CD4-positive, CD25-positive, alpha-beta regulatory T cell (primary cell): ENCODE data around the gene HAVCR1. TPM values are rescaled to one million over a fixed set of nuclear protein-coding genes. Genes with fewer than 3 reads are reported as not detected.
"Not testable (repeated sequence)": the region's sequence is repeated elsewhere in the genome, so short reads cannot be mapped to it uniquely, and the experiment has no call there.

Experiments
- ATAC-seq, 2 donors: fragments of 150-1000 bp; cut with Tn5 transposase; one replicate each; pipeline ENCODE4 v1.10.0; 2021; ENCODE audit warnings: low read depth in 2 of 2, moderate number of reproducible peaks in 2 of 2, moderate library complexity in 1 of 2
- DNase-seq, 3 donors: peaks; one replicate each; pipeline versions ENCODE4 v3.0.0 to v3.0.0-alpha.2; 2012 to 2022; ENCODE audit warnings: mixed read lengths in 1 of 3
- H3K27ac ChIP-seq: one replicate; pipeline ENCODE4 v1.7.0; 2013; ENCODE audit warnings: mild to moderate bottlenecking, low read length; ENCODE audit not compliant: insufficient read depth, poor library complexity, severe bottlenecking
- H3K27me3 ChIP-seq: one replicate; pipeline ENCODE4 v1.7.0; 2013; ENCODE audit warnings: low read length; ENCODE audit not compliant: control insufficient read depth, insufficient read depth
- H3K36me3 ChIP-seq: one replicate; pipeline ENCODE4 v1.7.0; 2013; ENCODE audit warnings: mild to moderate bottlenecking, low read length, moderate library complexity; ENCODE audit not compliant: control insufficient read depth, insufficient read depth
- H3K4me1 ChIP-seq: 2 replicates; pipeline ENCODE4 v1.7.0; 2013; ENCODE audit warnings: mild to moderate bottlenecking, low read length; ENCODE audit not compliant: insufficient read depth, control insufficient read depth, poor library complexity, severe bottlenecking
- H3K4me3 ChIP-seq: one replicate; pipeline ENCODE4 v1.7.0; 2013; ENCODE audit warnings: low read depth, mild to moderate bottlenecking, low read length, moderate library complexity
- H3K9me3 ChIP-seq, 2 experiments: 1 replicate in 1 of 2; 2 replicates in 1 of 2; pipeline ENCODE4 v1.7.0; 2013; ENCODE audit warnings: low read length in 2 of 2, mild to moderate bottlenecking in 1 of 2, moderate library complexity in 1 of 2; ENCODE audit not compliant: control insufficient read depth in 2 of 2
- H3K27ac Mint-ChIP-seq, 3 donors: one replicate each; pipeline ENCODE4 v1.8.0; 2020 to 2022; ENCODE audit warnings: mild to moderate bottlenecking in 3 of 3, mixed read lengths in 3 of 3, moderate library complexity in 2 of 3
- H3K27me3 Mint-ChIP-seq: one replicate; pipeline ENCODE4 v1.8.0; 2022; ENCODE audit warnings: mild to moderate bottlenecking, mixed read lengths
- H3K36me3 Mint-ChIP-seq: one replicate; pipeline ENCODE4 v1.8.0; 2020; ENCODE audit warnings: mixed read lengths
- H3K4me1 Mint-ChIP-seq, 4 donors: one replicate each; pipeline ENCODE4 v1.8.0; 2020 to 2022; ENCODE audit warnings: mixed read lengths in 4 of 4, mild to moderate bottlenecking in 1 of 4
- H3K4me3 Mint-ChIP-seq, 4 donors: one replicate each; pipeline ENCODE4 v1.8.0; 2020 to 2022; ENCODE audit warnings: mild to moderate bottlenecking in 4 of 4, mixed read lengths in 4 of 4, moderate library complexity in 3 of 4
- H3K9me3 Mint-ChIP-seq, 7 donors: one replicate each; pipeline ENCODE4 v1.8.0; 2020 to 2022; ENCODE audit warnings: mixed read lengths in 7 of 7, mild to moderate bottlenecking in 3 of 7, moderate library complexity in 2 of 7
- polyA plus RNA-seq, 4 donors: library from polyadenylated mRNA; unstranded; fragments of 300-500 nt; fragmentation: Illumina TruSeq; gene quantifications; one replicate each; pipeline ENCODE4 v1.2.3, GENCODE V29; 2021
- total RNA-seq: library from RNA; stranded (reverse); gene quantifications from one replicate; pipeline ENCODE4 v1.2.3, GENCODE V29; 2022

Gene HAVCR1
- total and polyA plus RNA-seq, 5 donors from 2014 or later = 1.7 to 8.2 (median 5.5) TPM

GRCh38 chr5:157020511-157021222, 38.2 kb downstream of the HAVCR1 start:
- Mint-ChIP-seq H3K27ac (no peak overlapping the region), H3K27me3 (peaks cover 11% of the 10 kb centered on the region), H3K36me3 (peaks cover 19% of the 10 kb centered on the region), H3K4me3 (no peak overlapping the region), H3K9me3 (peaks cover 0 to 12% (median 0%) of the 10 kb centered on the region in 7 donors), H3K4me1 (peaks cover 6 to 26% (median 13%) of the 10 kb centered on the region in 4 donors)
- H3K4me1 ChIP-seq = peaks cover 13% of the 10 kb centered on the region
- no peak overlapping the region for H3K27ac ChIP-seq
- H3K36me3 ChIP-seq = no peaks in the 10 kb centered on the region
- ATAC-seq (no peak), DNase-seq (no peak)
- peaks cover 2% of the 10 kb centered on the region for H3K27me3 ChIP-seq
- H3K9me3 ChIP-seq = peaks cover 0 to 3% of the 10 kb centered on the region in 2 experiments
- no peak overlapping the region for H3K4me3 ChIP-seq

GRCh38 chr5:157020002-157020401, 38.9 kb downstream of the HAVCR1 start:
- H3K27me3 Mint-ChIP-seq = peaks cover 11% of the 10 kb centered on the region
- no peak overlapping the region for H3K4me3 Mint-ChIP-seq
- Histone ChIP-seq H3K27ac (no peak overlapping the region), H3K27me3 (peaks cover 2% of the 10 kb centered on the region), H3K4me1 (peaks cover 6% of the 10 kb centered on the region), H3K4me3 (no peak overlapping the region), H3K9me3 (peaks cover 0 to 3% of the 10 kb centered on the region in 2 experiments), H3K36me3 (no peaks in the 10 kb centered on the region)
- peaks cover 0 to 12% (median under 1%) of the 10 kb centered on the region in 7 donors for H3K9me3 Mint-ChIP-seq
- no peak overlapping the region for H3K27ac Mint-ChIP-seq
- H3K4me1 Mint-ChIP-seq = peaks cover 0 to 19% (median 7%) of the 10 kb centered on the region in 4 donors
- peaks cover 19% of the 10 kb centered on the region for H3K36me3 Mint-ChIP-seq
- ATAC-seq (no peak), DNase-seq (no peak)

- not testable (repeated sequence) for ATAC-seq, DNase-seq, H3K27ac Mint-ChIP-seq, H3K9me3 ChIP-seq, H3K4me1 ChIP-seq, H3K4me1 Mint-ChIP-seq, H3K27ac ChIP-seq, H3K4me3 ChIP-seq, H3K4me3 Mint-ChIP-seq, H3K27me3 ChIP-seq, H3K36me3 ChIP-seq
- Mint-ChIP-seq H3K9me3 (peaks cover 1 to 22% (median 4%) of the 10 kb centered on the region in 7 donors), H3K36me3 (peaks cover 24% of the 10 kb centered on the region), H3K27me3 (peaks cover 16% of the 10 kb centered on the region)
These were observed 44.8 kb downstream of the HAVCR1 start for GRCh38 chr5:157014143-157014542.

- no peaks in the 10 kb centered on the region for H3K27me3 ChIP-seq
- Mint-ChIP-seq H3K36me3 (peaks cover 33% of the 10 kb centered on the region), H3K27me3 (peaks cover 5% of the 10 kb centered on the region), H3K9me3 (peaks cover 0 to 10% (median 3%) of the 10 kb centered on the region in 7 donors), H3K27ac (no peak overlapping the region), H3K4me3 (no peak overlapping the region), H3K4me1 (peaks cover 0 to 4% (median 3%) of the 10 kb centered on the region in 4 donors)
- H3K36me3 ChIP-seq = peaks cover 4% of the 10 kb centered on the region
- no peak overlapping the region for H3K27ac ChIP-seq
- no peaks in the 10 kb centered on the region for H3K4me1 ChIP-seq
- no peaks in the 10 kb centered on the region for H3K9me3 ChIP-seq
- ATAC-seq = no peak
- no peak for DNase-seq
- H3K4me3 ChIP-seq = no peak overlapping the region
These were observed 52.7 kb downstream of the HAVCR1 start for GRCh38 chr5:157006262-157006661.

- H3K27ac ChIP-seq = no peak overlapping the region
- Mint-ChIP-seq H3K4me1 (peaks cover 0 to 4% (median 3%) of the 10 kb centered on the region in 4 donors), H3K27ac (no peak overlapping the region), H3K36me3 (peaks cover 40% of the 10 kb centered on the region), H3K9me3 (peaks cover 3 to 21% (median 7%) of the 10 kb centered on the region in 7 donors), H3K27me3 (peaks cover 10% of the 10 kb centered on the region), H3K4me3 (no peak overlapping the region)
- peaks cover 0 to 3% of the 10 kb centered on the region in 2 experiments for H3K9me3 ChIP-seq
- ATAC-seq (no peak), DNase-seq (no peak)
- no peaks in the 10 kb centered on the region for H3K4me1 ChIP-seq
- peaks cover 8% of the 10 kb centered on the region for H3K36me3 ChIP-seq
- H3K27me3 ChIP-seq = no peaks in the 10 kb centered on the region
- no peak overlapping the region for H3K4me3 ChIP-seq
These were observed 53.9 kb downstream of the HAVCR1 start for GRCh38 chr5:157004893-157005551.

GRCh38 chr5:156991714-156992113, 67.2 kb downstream of the HAVCR1 start:
- no peaks in the 10 kb centered on the region for H3K27me3 ChIP-seq
- H3K4me1 ChIP-seq = no peaks in the 10 kb centered on the region
- ATAC-seq = no peak
- no peaks in the 10 kb centered on the region for H3K36me3 ChIP-seq
- H3K9me3 ChIP-seq = peaks cover 0 to 1% of the 10 kb centered on the region in 2 experiments
- Mint-ChIP-seq H3K4me1 (peaks cover 0 to 7% (median 2%) of the 10 kb centered on the region in 4 donors), H3K4me3 (no peak overlapping the region), H3K36me3 (peaks cover 11% of the 10 kb centered on the region), H3K27ac (no peak overlapping the region), H3K9me3 (peaks cover 0 to 4% (median 2%) of the 10 kb centered on the region in 7 donors), H3K27me3 (no peaks in the 10 kb centered on the region)
- H3K27ac ChIP-seq = no peak overlapping the region
- no peak for DNase-seq
- no peak overlapping the region for H3K4me3 ChIP-seq

- H3K27ac ChIP-seq = no peak overlapping the region
- Mint-ChIP-seq H3K27ac (no peak overlapping the region), H3K36me3 (peaks cover 15% of the 10 kb centered on the region), H3K27me3 (peaks cover 12% of the 10 kb centered on the region), H3K4me3 (no peak overlapping the region), H3K4me1 (peaks cover 0 to 10% (median 2%) of the 10 kb centered on the region in 4 donors), H3K9me3 (peaks cover 0 to 5% (median 0%) of the 10 kb centered on the region in 7 donors)
- ATAC-seq (no peak), DNase-seq (no peak)
- H3K27me3 ChIP-seq = no peaks in the 10 kb centered on the region
- no peaks in the 10 kb centered on the region for H3K36me3 ChIP-seq
- H3K4me3 ChIP-seq = no peak overlapping the region
- H3K4me1 ChIP-seq = no peaks in the 10 kb centered on the region
- H3K9me3 ChIP-seq = no peaks in the 10 kb centered on the region
These were observed 74.9 kb downstream of the HAVCR1 start for GRCh38 chr5:156984064-156984463.
